Daoy (cell line): ENCODE measurements around the gene DUS1L. TPM values are rescaled to one million over a fixed set of nuclear protein-coding genes. Genes with fewer than 3 reads are reported as not detected.
A peak's percentile ranks its signal among the peaks of the same experiment; 100 is the strongest.

ENCODE experiments used
- DNase-seq: peaks from one replicate; pipeline ENCODE4 v3.0.0-alpha.2; 2015; ENCODE audit warnings: low read depth
- total RNA-seq: library from RNA; depleted of rRNA; stranded (reverse); fragments of >200 nt; shearing (Covaris generic); gene quantifications from 2 replicates; pipeline ENCODE4 v1.2.3, GENCODE V29; 2014

Gene DUS1L
- total RNA-seq, 1 experiment from 2014 or later: 82.5 TPM

DNA sequence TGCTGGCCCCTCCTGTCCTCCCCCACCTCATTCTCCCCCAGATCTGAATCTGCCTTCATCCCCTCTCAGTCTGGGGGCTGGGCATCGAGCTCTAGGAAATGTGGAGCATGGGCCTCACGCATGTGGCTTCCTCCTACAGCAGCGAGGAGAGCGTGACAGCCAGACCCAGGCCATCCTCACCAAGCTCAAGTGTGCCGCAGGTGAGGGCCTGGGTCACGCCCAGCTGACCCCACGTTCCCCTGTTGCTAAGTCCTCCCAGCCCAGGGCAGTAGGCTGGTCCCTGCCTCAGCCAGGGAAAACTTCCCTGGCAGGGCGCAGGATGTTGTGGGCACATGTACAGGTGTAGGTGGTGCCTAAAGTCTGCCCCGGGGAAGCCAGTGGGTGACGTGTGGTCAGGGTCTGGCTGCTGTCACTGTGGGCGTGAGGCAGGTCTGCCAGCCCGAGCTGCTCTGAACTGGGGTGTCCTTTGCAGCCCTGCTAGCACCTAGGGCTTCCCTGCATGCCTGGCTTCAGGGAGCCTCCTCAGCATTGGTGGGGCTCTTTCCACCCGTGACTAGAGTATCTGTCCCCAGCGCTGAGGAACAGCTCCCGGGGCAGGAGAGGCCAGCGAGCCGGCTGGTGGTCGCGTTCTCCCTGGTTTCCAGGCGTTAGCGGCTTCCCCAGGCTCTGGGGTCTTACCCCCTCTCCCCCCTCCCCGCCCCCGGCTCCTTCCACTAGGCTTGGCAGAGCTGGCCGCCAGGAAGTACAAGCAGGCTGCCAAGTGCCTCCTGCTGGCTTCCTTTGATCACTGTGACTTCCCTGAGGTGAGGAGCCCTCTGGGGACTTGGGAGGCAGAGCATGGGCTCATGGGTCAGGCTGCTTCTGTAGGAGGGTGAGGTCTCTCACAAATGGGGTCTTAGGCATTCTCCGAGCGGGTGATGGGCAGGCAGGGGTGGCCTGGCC, 10.3 kb downstream of the DUS1L start:
- DNase-seq: peak; percentile 9

DNA sequence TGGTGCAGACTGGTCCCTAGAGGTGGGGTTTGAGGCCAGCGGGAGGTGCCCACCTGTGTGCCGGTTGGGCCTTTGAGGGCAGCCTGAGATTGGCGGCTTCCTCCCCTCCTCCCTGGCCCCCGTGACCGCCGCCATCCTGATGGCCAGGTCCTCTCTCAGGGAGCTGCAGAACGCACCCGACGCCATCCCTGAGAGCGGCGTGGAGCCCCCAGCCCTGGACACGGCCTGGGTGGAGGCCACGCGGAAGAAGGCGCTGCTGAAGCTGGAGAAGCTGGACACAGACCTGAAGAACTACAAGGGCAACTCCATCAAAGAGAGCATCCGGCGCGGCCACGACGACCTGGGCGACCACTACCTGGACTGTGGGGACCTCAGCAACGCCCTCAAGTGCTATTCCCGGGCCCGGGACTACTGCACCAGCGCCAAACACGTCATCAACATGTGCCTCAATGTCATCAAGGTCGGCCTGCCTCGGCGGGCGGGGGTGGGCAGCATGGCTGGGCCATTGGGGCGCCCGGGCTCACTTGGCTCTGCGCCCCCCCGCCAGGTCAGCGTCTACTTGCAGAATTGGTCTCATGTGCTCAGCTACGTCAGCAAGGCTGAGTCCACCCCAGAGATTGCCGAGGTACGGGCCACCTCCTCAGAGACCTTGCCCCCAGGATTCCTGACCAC, 11.1 kb downstream of the DUS1L start:
- DNase-seq: peak; percentile 10

DNA sequence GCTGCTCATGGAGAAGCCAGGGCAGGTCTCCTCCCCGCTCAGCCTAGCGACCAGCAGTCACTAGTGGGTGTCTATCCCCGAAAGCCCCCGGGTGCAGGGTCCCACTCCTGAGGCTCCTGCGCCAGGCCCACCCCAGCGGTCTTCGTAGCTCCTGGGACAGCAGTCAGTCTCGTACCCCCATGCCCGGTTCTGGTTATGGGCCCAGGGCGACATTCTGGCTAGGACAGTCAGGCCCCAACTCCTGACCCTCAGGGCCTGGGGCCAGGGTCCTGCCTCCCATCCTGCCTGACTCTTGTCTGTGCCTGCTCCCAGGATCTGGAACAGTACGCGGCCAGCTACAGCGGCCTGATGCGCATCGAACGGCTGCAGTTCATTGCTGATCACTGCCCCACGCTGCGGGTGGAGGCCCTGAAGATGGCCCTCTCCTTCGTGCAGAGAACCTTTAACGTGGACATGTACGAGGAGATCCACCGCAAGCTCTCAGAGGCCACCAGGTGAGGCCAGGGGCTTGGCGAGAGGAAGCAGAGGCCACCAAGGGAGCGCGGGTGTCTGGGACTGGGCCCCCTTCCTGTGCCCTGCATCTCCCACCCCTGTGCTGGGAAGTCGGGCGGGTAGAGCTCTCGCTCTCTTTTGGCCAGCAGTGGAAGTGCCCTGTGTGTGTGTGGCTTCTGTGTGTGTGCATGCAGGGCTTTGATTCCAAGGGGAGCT, 11.9 kb downstream of the DUS1L start:
- peak; percentile 6 for DNase-seq

DNA sequence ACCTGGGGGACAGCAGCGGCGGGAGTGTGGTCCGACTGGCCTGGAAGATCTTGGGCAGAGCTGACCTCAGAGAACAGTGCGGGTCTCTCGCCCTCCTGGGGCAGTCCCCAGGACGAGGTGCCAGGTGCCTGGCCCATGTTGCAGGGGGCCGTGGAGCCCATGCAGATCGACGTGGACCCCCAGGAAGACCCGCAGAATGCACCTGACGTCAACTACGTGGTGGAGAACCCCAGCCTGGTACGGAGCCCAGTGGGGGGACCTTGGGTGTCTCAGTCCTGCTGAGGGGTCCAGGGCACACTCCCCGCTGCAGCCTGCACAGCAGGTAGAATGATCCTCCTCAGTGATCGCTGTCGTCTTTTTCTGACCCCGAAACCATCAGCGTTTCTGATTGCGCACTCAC, 12.5 kb downstream of the DUS1L start:
- no peak for DNase-seq

DNA sequence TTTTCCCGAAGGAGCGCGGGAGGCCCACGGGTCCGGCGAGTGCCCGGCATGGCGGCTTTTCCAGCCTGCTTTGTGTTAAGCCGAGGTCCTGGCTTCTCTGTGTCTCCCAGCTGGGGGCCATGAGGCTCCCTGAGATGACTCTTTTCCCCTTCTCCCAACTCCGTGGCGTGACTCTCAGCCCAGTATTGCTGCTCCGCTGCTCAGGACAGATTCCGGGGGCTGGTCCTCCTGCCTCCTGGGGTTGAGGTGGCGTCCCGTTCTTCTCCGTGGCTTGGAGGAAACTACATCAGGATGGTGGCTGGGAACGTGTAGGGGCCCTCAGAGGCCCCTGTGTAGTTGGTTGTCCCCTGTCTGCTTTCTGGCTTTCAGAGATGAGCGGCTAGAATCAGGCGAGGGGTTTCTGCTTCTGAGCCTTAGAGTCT, 13.0 kb downstream of the DUS1L start:
- DNase-seq: peak; percentile 6

DNA sequence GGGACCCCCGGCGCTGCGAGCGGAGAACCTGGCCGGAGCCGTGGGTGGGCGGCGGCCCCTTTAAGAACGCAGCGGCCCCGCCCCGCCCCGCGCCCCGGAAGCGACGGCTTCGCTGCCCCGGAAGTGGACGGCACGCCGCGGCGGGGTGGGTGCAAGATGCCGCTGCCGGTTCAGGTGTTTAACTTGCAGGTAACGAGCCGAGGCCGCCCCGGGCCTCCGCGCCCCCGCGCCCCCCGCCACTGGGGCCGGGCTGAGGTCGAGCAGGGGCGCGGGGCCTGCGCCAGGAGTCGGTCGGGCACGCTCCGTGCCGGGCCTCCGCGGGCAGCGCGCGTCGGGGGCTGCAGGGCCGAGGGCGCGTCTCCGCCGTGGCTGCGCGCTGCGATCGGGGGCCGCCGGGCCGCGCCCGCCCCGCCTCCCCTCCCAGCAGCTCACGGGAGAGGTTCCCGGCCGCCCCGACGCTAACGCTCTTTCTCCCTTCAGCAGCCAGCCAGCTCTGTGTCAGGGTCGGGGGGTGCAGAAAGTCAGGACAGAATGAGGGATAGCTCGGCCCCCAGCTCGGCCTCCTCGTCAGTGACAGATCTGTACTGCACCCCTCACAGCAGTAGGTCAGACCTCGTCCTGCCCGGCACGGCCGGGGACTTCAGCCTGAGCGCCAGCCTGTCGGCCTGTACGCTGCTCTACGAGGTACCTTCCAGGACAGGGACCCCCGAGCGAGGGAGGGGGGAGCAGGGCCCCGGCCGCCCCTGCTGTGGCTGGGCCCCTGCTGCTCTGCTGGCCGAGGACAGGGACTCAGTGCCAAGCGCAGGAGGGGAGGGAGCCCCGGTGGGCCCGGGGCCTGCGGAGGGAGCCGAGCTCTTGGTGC, 13.6 kb downstream of the DUS1L start, which contains the start of the genes GPS1 and RFNG:
Gene GPS1, plus strand, starts transcription at position 123 of the 862 bp plus-strand sequence. Its CDS starts 34 bp downstream, at position 157.
Gene RFNG, minus strand, starts transcription at position 36 of the 862 bp plus-strand sequence. CDS start 45 bp downstream, outside the sequence.
- peak; percentile 82 for DNase-seq

DNA sequence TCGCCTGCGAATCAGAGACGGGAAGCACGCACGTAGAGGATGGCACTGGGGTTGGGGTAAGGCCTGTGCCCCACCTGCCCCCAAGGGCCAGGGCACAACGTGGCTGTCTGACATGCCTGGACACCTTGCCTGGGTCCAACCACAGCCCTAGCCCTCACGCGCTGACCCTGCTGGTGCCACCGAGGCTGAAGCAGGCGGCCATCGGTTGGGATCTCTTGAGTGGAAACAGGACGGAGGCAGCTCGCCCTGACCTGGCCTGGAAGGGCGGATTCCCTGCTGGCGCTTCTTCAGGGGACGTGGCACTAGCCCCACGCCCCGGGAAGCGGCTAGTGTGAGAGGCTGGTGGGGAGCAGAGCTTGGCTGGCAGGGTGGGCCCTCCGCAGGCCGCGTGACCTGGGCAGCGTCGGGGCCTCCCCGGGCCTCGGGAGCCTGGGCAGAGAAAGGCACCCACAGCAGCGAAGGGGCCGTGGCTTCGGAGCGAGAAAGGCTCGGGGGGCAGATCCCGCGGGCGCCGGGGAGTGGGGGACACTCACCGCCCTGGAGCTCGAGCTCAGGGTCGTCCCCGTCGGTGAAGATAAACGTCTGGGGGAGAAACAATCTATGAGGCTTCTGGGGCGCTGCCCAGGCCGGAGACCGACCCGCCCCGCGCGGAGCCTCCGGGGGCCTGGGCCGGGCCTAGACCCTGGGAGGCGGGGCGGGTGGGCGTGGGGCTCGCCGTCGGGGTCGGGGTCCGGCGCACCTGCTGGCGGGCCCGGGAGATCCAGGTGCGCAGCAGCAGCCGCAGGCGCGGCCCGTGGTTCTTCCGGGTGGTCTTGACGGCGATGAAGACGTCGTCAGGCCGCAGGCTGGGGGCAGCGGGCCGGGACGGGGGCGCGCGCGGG, 14.6 kb downstream of the DUS1L start:
- peak; percentile 9 for DNase-seq

DNA sequence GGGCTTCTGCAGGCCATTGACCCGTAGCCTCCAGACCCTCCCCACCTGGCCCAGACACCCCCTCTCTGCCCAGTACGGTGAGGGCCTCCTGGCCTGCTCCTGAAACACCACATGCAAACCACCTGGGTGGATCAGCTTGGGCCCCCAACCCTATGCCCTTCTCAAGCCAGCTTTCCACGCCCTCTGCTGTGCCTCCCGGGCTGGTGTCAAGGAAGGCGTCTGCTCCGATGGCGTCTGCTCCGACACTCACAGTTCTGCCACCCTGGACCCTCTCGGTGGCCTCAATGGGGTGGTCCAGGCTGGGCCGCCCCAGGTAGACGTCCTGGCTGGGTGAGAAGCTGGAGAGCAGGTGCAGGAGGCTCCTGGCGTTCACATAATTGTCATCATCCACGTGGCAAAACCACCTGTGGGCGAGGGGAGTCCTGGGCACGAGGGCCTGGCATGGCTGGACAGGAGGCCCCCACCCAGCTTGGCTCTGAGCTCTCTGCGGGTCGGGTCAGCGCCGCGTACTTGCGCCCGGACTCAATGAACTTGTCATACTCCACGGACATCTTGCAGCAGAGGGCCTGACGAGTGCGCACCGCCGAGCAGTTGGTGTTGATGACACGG, 15.3 kb downstream of the DUS1L start:
- DNase-seq: peak; percentile 2

DNA sequence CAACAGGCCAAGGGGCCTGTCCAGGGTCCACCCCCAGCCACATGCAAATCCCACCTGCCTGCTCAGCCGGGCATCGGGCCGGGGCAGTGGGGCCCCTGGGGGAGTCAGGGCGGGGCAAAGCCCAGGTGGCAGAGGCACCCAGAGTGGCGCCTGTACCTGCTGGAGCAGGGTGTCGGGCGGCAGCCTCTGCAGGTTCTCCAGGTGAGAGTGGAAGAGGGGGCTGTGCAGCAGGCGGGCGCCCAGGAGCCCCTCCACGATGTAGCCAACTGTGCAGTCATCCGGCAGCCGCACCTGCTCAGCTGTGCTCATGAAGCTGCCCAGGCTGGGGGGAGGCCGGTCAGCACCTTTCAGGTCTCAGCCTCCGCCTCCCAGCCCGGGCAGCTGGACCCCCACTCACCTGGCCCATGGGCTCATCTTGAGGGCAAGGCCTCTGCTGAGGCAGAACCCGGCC, 16.1 kb downstream of the DUS1L start:
- no peak for DNase-seq

DNA sequence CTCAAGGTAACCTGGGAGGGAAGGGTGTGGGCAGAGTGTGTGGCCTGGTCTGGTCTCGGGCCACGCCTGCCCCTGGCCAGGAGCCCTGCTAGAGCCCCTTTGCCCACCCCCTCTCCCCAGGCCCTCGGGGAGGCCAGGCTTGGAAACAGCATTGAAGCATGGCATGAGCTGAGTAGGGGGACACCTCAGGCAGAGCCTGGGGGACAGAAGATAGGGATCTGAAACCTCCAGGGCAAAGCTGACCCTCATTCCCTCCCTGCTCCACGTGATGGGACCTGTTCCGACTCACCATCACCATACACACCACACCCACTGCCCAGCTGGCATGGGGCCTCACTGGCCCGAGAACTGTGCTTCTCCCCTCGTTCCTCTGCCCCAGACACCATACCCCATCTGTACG, 16.5 kb downstream of the DUS1L start:
- DNase-seq: peak; percentile 1

DNA sequence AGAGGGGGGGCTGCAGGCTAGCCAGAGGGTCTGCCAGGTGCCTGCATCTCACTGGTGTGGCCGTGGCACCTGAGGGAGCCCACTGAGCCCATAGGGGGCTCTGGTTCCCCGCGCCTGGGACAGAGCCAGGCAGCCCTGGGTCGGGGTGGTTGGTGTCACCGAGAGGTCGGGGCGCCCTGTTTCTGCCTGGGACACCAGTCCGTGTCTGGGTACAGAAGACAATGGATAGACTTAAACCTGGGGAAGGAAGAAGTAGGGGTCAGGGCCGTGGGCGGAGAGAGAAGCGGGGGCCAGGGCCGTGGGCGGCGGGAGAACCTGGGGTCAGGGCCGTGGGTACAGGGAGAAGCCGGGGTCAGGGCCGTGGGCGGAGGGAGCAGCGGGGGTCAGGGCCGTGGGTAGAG, 17.0 kb downstream of the DUS1L start:
- DNase-seq: no peak

DNA sequence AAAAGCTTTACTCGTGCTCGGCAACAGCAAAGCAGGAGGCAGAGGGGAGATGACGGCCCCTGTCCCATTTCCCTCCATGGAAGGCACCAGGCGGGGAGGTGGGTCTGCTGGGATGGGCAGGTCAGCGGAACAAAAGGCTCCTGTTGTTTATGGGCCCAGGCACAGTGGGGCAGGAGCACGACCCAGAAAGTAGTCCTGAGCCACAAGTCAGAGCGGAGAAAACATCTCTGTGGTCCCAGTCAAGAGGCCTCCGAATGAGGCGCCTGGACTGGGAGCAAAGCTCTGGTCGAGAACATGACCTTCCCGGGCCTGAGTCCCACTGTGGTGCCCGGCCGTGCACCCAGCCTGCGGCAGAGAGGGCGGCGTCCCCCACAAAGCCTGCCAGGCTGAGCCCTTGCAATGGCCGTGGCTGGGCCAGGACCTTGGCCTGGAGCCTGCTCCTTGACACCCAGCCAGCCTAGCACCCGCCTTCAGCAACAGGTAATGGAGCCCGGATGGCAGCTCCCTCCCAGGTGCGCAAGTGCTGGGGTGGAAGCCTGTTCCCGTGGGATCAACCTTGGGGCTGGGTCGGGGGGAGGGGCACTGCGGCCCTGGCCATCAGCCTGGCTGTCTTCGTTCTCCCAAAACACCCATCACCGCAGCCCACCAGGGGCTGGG, 17.6 kb downstream of the DUS1L start:
- DNase-seq: peak; percentile 2

DNA sequence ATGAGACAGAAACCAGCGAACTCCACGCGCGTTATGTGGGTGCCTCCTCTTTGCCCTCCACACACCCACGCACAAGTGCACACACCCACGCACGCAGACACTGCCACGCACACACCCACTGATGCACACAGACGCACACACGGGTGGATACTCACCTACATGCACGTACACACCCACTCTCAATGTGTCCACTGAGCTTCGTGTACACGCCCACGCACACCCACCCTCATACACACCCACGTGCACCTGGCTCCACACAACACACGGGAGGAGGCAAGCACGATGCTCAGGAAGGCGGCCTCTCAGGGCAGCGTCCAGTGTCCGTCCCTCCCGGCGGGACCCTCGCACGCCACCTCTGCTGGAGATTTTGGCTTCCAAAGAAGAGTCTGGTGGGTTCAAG, 18.2 kb downstream of the DUS1L start:
- DNase-seq: no peak

DNA sequence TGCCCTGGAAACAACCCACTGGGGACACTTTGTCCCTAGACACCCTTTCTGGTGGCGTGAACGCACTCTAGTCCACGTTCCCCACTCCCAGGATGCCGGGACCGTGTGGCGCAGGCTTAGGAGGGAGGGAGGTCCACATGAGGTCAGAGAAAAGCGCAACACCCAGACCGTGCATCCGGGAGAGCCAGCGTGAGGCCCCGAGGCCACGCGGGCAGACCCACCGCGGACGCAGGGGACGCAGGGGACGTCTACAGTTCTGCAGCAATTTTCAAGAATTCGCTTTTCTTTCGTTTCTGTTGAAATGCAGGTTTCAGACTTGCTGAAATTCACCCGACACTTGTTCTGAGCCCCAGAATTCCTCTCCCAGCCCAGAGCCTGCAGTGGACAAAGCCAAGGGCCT, 18.7 kb downstream of the DUS1L start:
- DNase-seq: no peak

DNA sequence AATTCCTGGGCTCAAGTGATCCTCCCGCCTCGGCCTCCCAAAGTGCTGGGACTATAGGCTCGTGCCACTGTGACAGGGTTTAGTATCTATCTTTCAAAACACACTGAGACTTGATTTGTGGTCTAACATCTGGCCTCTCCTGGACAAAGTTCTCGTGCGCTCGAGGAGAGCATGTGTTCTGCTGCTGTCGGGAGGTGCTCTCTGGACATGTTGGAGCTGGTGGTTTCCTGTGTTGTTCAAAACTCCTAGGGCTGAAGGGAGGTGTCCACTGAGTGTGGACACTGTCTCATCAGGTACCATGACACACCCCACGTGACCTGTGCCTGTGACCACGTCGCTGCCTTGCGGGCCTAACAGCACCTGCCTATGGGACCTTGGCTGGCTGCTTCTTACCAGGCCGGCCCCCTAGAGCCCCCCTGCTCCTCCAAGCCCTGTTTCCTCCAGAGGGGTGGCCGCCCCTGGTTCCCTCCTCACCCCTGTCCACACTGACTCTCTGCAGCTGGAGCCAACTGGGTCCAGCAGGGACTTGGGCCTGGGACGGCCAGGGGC, 19.6 kb downstream of the DUS1L start:
- no peak for DNase-seq

DNA sequence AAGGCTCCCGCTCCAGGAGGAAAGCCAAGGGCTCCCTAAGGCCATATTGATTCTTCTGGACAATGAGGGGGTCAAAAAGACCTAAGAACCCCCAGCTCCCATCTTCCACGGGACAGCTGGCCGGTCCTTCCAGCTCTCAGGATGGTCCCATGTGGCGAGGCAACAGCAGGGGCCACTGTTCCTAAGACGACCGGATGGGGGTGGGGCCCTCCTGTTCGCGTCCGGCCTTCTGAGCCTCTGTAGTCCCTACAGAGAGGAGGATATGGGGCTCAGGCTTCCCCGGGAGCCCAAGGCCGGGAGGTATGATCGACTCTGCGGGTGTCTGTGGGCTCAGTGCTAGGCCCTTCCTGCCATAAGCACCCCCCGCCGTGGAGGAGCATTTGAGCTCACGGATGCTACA, 22.1 kb downstream of the DUS1L start:
- DNase-seq: no peak

DNA sequence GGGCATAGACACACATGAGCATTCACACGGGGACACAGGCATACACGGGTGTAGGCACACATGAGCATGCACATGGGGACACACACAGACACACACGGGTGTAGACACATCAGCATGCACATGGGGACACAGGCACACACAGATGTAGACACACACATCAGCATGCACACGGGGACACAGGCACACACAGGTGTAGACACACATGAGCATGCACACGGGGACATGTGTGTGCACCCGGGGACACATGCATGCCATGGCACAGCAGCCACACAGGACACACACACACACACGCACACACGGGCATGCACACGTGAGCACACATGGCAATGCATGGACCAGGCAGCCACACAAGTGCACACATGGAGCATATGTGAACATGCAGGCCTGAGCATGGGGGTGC, 23.0 kb downstream of the DUS1L start:
- no peak for DNase-seq

DNA sequence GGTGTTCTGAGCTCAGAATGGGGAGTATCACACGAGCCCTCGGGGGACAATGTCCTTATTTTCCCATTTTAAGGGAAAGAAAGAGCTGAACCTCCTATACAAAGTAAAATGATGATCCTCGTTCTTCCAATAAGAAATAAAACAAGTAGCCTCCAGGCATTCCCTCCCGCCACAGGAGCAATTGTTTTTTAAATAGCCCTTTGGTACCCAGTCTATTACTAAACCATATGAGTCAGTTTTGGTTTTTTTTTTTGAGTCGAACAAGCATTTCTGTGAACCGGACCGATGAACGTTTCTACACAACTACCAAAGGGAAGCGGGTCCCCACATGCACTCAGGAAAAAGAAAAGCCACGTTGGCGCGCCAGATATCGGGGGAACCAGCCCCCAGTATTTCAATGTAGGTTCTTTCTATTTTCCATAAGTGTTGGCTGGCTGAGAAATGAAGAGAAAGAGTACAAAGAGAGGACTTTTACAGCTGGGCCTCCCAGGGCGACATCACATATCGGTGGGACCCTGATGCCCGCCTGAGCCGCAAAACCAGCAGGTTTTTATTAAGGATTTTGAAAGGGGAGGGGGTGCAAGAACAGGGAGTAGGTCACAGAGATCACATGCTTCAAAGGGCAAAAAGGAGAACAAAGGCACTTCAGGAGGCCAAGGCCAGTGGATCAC, 24.3 kb downstream of the DUS1L start:
- DNase-seq: no peak
